Stimulated activated CD4-positive, alpha-beta T cell treated with anti-CD3 and anti-CD28 coated beads, Interleukin-4, amount 100 ng/mL, for 4 hours (primary cell): ENCODE data around the gene NTHL1.

Experiments
- DNase-seq, 2 experiments: peaks; one replicate each; pipeline ENCODE4 v3.0.0-alpha.2; 2020

NTHL1 gene

GRCh38 chr16:2047330-2048115, at the start of gene NTHL1, which contains the start of gene TSC2:
Gene NTHL1 (minus strand): TSS chr16:2047834. CDS start chr16:2047823, 11 bp downstream.
Gene TSC2 (plus strand): TSS chr16:2047985. CDS start chr16:2048616, 631 bp downstream.
- peak; percentile 91 to 92 for DNase-seq

DNA sequence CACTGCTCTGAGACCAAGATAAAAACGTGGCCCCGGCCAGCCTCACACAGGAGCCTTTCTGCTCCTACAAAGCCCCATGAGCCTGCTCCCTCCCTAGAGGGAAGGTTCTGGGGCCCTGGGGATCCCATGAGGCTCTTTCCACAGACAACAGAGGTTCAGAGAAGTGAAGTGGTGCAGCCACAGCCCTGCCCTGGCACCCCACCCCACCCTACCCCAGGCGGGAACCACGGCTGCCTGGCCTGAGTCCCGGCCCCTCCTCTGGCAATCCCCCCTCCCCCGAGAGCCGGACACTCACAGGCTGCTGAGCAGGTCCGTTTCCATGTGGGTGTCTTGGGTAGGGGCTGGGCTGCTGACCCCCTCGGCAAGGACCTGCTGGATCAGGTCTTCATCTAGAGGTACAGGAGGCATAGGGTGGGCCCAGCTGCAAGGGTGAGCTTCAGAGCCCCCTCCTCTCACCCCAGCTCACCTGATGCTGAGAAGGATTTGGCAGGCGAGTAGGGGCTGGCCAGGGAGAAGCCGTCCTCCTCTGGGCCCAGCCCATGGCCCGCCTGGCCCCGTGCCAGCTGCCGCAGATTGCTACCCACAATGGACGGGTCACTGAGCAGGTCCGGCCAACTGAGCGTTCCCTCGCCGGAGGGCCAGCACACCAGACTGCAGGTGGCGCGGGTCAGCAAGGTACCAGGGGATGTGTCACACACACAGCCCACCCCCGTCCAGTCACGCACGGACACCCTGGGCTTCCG, 49.4 kb upstream of the NTHL1 start:
- DNase-seq: no peak

- DNase-seq: no peak
These were observed 48.4 kb upstream of the NTHL1 start for GRCh38 chr16:2095918-2096582.

- no peak for DNase-seq
These were observed 47.8 kb upstream of the NTHL1 start for GRCh38 chr16:2095315-2095853.

GRCh38 chr16:2093793-2094192, 46.2 kb upstream of the NTHL1 start:
- DNase-seq: no peak

GRCh38 chr16:2092866-2093265, 45.2 kb upstream of the NTHL1 start:
- DNase-seq: no peak

GRCh38 chr16:2092256-2092620, 44.6 kb upstream of the NTHL1 start:
- no peak for DNase-seq

DNA sequence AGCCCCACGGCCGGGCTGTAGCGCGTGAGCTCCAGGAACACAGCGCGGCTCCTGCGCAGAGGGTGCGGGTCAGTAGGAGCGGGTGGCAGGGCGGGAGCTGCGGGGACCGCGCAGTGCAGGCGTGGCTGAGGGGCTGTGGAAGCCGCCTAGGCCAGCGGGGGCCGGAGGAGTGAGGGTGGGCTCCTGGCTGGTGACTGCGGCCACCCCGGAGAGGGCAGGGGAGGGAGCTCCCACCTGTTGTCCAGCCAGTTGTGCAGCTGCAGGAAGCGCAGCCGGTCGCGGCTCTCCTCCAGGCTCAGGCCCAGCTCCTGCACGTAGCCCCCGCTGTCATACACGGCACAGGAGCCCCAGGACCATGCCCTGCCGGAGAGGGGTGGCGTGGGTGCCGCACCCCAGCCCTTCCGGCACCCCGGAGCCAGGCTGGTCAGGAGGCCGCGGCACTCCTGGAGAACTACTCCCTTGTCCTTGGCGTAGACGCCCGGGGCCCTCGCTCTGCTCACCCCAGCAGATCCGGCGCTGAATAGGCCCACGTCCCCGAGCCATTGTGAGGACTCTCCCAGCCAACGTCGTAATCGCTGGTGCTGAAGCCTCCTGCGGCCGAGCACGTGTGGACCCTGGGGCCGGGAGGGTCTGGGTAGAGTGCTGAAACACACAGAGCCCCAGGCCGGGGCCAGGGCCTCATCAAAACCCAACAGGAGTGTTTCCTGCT, 44.1 kb upstream of the NTHL1 start:
- DNase-seq: no peak

GRCh38 chr16:2090777-2091546, 43.3 kb upstream of the NTHL1 start:
- peak in 1 of 2 experiments; percentile 26 for DNase-seq

GRCh38 chr16:2090481-2090776, 42.8 kb upstream of the NTHL1 start:
- DNase-seq: no peak

- no peak for DNase-seq
These were observed 42.3 kb upstream of the NTHL1 start for GRCh38 chr16:2089706-2090480.

DNA sequence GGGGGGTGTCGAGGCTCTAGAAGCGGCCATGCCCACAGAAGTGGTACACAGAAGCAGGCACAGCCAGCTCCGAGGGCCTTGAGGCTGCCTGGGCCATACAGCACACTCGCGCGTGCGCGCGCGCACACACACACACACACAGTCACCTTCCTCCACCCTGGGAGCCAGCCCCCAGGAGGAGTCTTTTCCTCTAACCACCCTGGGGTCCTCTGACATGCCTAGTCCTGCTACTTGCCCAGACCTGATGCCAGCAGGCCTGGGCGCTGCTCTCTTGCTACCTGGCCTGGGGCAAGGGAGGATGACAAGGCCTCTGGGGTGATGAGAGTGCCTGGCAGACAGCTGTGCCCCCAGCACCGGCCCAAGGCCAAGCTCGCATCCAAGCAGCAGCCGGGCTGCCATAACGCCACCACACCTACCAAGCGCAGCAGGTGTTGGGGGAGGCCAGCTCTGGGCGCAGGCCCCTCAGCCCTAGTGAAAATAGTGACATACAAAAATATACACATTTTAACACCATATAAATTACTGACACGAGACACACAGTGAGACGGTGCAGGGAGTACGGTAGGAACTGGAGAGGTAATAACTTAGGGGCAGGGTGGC, 41.2 kb upstream of the NTHL1 start:
- no peak for DNase-seq

DNA sequence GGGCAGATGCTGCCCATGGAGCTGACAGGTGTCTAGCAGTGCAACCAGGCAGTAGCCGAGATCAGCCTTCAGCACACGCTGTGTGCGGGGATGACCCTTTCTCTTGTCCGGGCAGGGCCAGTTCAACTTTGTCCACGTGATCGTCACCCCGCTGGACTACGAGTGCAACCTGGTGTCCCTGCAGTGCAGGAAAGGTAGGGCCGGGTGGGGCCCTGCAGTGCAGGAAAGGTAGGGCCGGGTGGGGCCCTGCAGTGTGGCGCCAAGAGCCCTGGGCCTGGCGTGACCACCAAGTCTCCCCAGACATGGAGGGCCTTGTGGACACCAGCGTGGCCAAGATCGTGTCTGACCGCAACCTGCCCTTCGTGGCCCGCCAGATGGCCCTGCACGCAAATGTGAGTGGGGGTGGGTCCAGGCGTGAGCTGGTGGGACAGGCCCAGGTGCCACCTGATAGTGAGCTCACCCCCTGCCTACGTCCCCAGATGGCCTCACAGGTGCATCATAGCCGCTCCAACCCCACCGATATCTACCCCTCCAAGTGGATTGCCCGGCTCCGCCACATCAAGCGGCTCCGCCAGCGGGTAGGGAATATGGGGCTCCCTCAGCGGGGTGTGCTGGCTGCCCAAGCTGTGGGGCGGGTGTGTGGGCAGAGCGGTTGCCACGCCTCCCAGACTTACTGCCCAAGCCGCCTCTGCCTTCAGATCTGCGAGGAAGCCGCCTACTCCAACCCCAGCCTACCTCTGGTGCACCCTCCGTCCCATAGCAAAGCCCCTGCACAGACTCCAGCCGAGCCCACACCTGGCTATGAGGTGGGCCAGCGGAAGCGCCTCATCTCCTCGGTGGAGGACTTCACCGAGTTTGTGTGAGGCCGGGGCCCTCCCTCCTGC, 40.4 kb upstream of the NTHL1 start:
- no peak for DNase-seq

GRCh38 chr16:2086812-2087747, 39.4 kb upstream of the NTHL1 start:
- no peak for DNase-seq

DNA sequence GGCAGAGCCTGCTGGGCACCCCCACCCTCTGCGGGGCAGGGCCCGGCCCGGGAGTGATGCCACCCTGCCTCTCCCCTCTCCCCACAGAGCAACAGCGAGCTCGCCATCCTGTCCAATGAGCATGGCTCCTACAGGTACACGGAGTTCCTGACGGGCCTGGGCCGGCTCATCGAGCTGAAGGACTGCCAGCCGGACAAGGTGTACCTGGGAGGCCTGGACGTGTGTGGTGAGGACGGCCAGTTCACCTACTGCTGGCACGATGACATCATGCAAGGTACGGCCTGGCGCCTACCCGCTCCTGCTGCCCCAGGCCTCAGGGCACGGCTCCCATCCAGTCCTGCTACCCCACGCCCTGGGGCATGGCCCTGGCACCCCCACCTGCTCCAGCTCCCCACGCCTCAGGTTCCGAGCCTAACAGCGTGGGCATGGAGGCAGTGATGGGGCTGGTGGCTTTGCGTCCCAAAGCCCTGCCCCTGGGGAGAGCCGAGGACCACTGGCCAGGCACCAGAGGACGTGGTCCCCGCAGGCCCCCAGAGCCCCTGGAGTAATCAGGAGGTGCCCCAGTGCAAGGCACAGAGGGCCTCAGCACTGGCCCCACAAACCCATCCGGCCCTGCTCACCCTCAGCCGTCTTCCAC, 38.6 kb upstream of the NTHL1 start:
- DNase-seq: no peak

GRCh38 chr16:2085669-2086068, 38.0 kb upstream of the NTHL1 start:
- no peak for DNase-seq

- no peak for DNase-seq
These were observed 37.4 kb upstream of the NTHL1 start for GRCh38 chr16:2084895-2085625.
